Activated B cell treated with CpG ODN at 0.5 μM for 24 hours (primary cell): ENCODE measurements around the gene HTR2B. TPM values are rescaled to one million over a fixed set of nuclear protein-coding genes. Genes with fewer than 3 reads are reported as not detected.

Experiments
- ATAC-seq: fragments of 200-7000 bp; cut with Tn5 transposase; one replicate; pipeline ENCODE4 v1.10.0; 2021; ENCODE audit warnings: low read depth, mild to moderate bottlenecking, moderate library complexity
- CTCF ChIA-PET: fragments of 350-600 bp; sonication (Branson Sonifier 250); formaldehyde crosslinking; loops from one replicate; lab custom pipeline; 2021; ENCODE audit warnings: antibody characterized with exemption; lab: Charles Lee
- POLR2A ChIA-PET: fragments of 350-600 bp; sonication (Branson Sonifier 250); formaldehyde crosslinking; loops from one replicate; lab custom pipeline; 2021; ENCODE audit warnings: antibody characterized with exemption; lab: Charles Lee
- DNase-seq: peaks from one replicate; pipeline ENCODE4 v3.0.0; 2022
- H3K27ac Mint-ChIP-seq: one replicate; pipeline ENCODE4 v1.8.0; 2020; ENCODE audit warnings: mixed read lengths
- H3K27me3 Mint-ChIP-seq: one replicate; pipeline ENCODE4 v1.8.0; 2021; ENCODE audit warnings: mixed read lengths
- H3K36me3 Mint-ChIP-seq: one replicate; pipeline ENCODE4 v1.8.0; 2021; ENCODE audit warnings: low read depth, mixed read lengths
- H3K4me1 Mint-ChIP-seq: one replicate; pipeline ENCODE4 v1.8.0; 2021; ENCODE audit warnings: mixed read lengths
- H3K4me3 Mint-ChIP-seq: one replicate; pipeline ENCODE4 v1.8.0; 2020; ENCODE audit warnings: mild to moderate bottlenecking, mixed read lengths
- H3K9me3 Mint-ChIP-seq: one replicate; pipeline ENCODE4 v1.8.0; 2020; ENCODE audit warnings: mixed read lengths
- intact Hi-C: fragments of 100-400 bp; cut with micrococcal nuclease; formaldehyde crosslinking; loops from one replicate; pipeline ENCODE4 v1.15.1; 2024
- total RNA-seq: library from RNA; stranded (reverse); gene quantifications from 2 replicates; pipeline ENCODE4 v1.2.3, GENCODE V29; 2022
- TF ChIP-seq, protein P1 (sequence below): fragments of 200-600 bp; IDR thresholded peaks from one replicate; pipeline ENCODE4 v1.8.0; 2022; ENCODE audit warnings: antibody characterized with exemption, mild to moderate bottlenecking

HTR2B gene
- total RNA-seq, 1 donor from 2014 or later = not detected

DNA sequence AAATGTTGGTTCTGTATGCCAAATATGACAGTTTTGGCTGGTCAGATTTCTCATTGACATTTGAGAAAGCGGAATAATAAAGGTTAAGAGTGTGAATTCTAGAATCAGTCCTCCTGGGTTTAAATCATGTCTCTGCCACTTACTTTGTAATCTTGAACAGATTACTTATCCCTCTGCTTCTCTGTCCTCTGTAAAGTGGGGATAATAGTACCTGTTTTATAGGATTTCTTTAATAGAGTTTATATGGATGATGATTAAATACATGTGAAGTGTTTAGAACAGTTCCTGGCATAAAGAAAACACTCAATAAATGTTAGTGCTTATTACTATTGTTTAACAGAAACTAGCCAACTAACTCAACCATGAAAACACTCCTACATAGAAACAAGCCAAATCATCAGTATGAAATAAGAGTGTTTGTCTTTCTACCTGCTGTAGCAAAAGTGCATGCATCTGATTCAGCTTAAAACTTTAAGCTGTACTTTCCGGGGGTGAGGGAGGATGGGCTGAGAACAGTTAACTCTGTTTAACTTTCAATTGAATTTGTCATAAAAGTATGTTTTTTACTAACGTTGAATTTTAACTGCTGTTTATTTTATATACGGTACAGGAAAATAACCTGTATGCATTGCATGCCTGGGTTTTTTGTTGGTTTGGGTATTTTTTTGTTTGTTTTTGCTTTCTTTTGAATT is 6.8 kb downstream of the HTR2B start:
- Mint-ChIP-seq H3K4me3 (no peak overlapping the region), H3K4me1 (peaks cover 2% of the 10 kb centered on the region), H3K36me3 (peaks cover 20% of the 10 kb centered on the region), H3K27me3 (no peaks in the 10 kb centered on the region), H3K9me3 (no peaks in the 10 kb centered on the region), H3K27ac (no peak overlapping the region)
- DNase-seq (no peak), ATAC-seq (no peak)
- ChIA-PET CTCF (no interaction called here), POLR2A (no interaction called here)
- intact Hi-C loops = no loop called here
- TF ChIP-seq, protein P1, sequence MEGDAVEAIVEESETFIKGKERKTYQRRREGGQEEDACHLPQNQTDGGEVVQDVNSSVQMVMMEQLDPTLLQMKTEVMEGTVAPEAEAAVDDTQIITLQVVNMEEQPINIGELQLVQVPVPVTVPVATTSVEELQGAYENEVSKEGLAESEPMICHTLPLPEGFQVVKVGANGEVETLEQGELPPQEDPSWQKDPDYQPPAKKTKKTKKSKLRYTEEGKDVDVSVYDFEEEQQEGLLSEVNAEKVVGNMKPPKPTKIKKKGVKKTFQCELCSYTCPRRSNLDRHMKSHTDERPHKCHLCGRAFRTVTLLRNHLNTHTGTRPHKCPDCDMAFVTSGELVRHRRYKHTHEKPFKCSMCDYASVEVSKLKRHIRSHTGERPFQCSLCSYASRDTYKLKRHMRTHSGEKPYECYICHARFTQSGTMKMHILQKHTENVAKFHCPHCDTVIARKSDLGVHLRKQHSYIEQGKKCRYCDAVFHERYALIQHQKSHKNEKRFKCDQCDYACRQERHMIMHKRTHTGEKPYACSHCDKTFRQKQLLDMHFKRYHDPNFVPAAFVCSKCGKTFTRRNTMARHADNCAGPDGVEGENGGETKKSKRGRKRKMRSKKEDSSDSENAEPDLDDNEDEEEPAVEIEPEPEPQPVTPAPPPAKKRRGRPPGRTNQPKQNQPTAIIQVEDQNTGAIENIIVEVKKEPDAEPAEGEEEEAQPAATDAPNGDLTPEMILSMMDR = no peak

DNA sequence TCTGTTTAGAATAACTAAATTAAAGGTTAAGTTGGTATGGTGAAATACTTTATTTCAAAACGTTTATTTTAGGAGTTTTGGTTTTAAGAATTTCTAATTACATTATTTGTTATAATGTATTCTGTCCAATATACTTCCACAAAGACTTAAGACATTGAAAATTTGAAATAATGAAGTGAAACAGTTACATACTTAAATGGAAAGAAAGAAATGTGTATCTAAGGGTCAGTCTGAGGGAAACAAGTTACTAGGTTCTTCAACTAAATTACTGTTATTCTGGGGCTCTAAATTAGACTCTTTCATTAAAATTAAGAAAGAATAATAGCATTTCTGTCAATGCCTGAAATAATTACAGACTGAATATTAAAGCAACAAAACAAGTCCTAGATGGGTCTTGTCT is 7.7 kb downstream of the HTR2B start:
- H3K27me3 Mint-ChIP-seq = no peaks in the 10 kb centered on the region
- ChIA-PET POLR2A (no interaction called here), CTCF (no interaction called here)
- ATAC-seq (no peak), DNase-seq (no peak)
- no peak overlapping the region for H3K4me3 Mint-ChIP-seq
- no peaks in the 10 kb centered on the region for H3K9me3 Mint-ChIP-seq
- no peak overlapping the region for H3K27ac Mint-ChIP-seq
- peaks cover 2% of the 10 kb centered on the region for H3K4me1 Mint-ChIP-seq
- TF ChIP-seq, protein P1 = no peak
- intact Hi-C loops = no loop called here
- H3K36me3 Mint-ChIP-seq = peaks cover 29% of the 10 kb centered on the region

DNA sequence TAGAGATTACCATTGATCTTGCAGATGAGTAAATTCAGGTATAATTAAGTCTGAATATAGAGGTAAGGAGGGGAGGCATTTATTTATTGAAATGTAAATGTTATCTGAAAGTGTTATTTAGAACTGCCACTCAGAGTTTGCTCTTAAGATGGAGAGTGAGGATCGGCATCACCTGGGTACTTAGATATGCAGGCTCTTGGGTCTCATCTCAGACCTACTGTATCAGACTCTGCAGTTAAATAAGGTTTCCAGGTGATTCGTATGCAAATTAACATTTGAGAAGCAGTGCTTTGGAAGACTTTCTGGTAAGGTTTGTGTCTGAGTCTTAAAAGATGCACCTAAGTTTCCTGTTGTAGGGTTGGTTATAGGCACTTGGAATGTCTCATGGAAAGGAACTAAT is 9.2 kb downstream of the HTR2B start:
- ChIA-PET POLR2A (no interaction called here), CTCF (no interaction called here)
- TF ChIP-seq, protein P1 = no peak
- Mint-ChIP-seq H3K9me3 (no peaks in the 10 kb centered on the region), H3K27ac (no peak overlapping the region), H3K4me3 (no peak overlapping the region), H3K36me3 (peaks cover 40% of the 10 kb centered on the region), H3K27me3 (no peaks in the 10 kb centered on the region), H3K4me1 (peaks cover 2% of the 10 kb centered on the region)
- DNase-seq = no peak
- intact Hi-C loops = no loop called here
- ATAC-seq = no peak

DNA sequence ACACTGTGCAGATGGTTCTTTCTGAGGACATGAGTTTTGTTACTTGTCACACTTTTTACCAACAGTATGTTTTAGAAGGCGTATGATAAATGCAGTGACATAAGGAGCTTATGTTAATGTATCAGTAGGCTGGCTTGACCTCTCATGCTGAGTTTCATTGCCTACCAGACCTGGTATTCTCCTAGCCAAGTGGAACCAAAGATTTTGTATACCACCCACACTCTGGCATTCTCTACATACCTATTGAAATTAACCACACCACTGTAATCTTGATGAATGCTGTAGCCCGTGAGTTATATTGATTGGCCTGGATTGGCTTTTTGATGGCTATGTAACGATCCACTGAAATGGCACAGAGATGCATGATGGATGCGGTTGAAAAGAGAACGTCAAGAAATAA is 11.4 kb downstream of the HTR2B start:
- TF ChIP-seq, protein P1 = no peak
- no peak for DNase-seq

DNA sequence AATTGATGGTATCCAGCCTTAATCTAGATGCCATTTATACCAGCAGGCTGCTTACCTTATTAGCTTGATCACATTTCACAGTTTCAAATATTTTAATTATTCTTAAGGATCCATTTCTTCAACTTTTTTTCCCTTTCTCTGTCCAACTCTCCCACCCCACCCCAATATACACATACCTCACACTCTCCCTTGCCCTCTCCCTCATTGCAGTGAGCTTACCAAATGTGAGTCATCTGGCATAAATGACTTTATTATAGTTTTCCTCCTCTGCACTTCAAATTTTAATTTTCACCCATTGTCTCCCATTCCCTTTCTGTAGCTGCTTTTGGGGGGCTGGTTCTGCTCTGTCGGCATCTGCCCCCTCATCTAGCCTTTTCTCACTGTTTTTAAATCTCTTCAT is 12.9 kb downstream of the HTR2B start:
- Mint-ChIP-seq H3K36me3 (peaks cover 60% of the 10 kb centered on the region), H3K27ac (no peak overlapping the region), H3K4me3 (no peak overlapping the region), H3K4me1 (no peaks in the 10 kb centered on the region), H3K27me3 (no peaks in the 10 kb centered on the region), H3K9me3 (no peaks in the 10 kb centered on the region)
- intact Hi-C loops = no loop called here
- ChIA-PET POLR2A (no interaction called here), CTCF (no interaction called here)
- TF ChIP-seq, protein P1 = no peak
- no peak for ATAC-seq
- DNase-seq = no peak

More for the DNA sequence above, 11.4 kb downstream of the HTR2B start:
- H3K9me3 Mint-ChIP-seq = no peaks in the 10 kb centered on the region
- H3K27me3 Mint-ChIP-seq = no peaks in the 10 kb centered on the region
- intact Hi-C loops = no loop called here
- H3K4me3 Mint-ChIP-seq = no peak overlapping the region
- CTCF ChIA-PET = no interaction called here
- peaks cover 2% of the 10 kb centered on the region for H3K4me1 Mint-ChIP-seq
- ATAC-seq = no peak
- peaks cover 53% of the 10 kb centered on the region for H3K36me3 Mint-ChIP-seq
- POLR2A ChIA-PET = no interaction called here
- H3K27ac Mint-ChIP-seq = no peak overlapping the region
